ENCODE data around the gene TTC9. TPM values are rescaled to one million over a fixed set of nuclear protein-coding genes. Genes with fewer than 3 reads are reported as not detected.

TTC9 gene
- total RNA-seq, 4 donors from 2014 or later: 6.3 to 10.2 (median 8.7) TPM

DNA sequence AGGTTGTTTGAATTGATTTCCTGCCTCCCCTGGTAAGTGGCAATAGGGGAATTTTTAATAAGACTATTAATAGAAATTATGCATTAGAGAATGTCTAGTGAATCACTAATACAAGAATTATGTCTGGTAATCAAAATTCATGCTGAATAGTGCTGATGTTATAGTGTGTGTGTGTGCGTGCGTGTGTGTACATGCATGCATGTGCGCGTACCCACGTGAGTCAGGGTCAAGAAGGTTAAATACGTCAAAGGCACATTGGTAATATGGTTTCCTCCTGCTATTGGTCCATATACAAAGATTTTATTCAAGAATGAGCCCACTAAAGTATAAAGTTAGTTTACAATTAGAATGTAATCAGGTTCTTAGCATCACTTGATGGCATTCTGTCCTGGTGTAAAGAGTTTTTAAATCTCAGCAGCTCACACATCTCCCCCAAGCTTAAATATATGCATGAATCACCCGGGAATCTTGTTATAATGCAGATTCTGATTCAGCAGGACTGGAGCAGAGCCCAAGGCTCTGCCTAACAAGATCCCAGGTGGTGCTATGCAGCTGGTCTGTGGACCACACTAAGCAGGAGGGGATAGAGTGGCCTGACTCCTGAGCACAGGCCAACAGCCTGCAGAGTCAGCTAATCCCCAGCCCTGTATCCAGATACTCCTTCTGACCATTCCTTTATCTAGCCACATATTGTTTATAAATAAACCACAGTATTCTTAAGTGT lies 43.9 kb downstream of the TTC9 start:
- WGBS, 2 donors: 62 to 63% methylated on average over 7 of the region's 7 CpGs
- H3K4me3 ChIP-seq (ENCODE audit: low read depth, poor library complexity, severe bottlenecking): no peak overlapping the region
- intact Hi-C loops (cut with DNase I; ENCODE audit: low total_unique reads): no loop called here
- TF ChIP-seq POLR2A (IDR thresholded peaks at IDR 0.05): no peak
- TF ChIP-seq, protein P1, sequence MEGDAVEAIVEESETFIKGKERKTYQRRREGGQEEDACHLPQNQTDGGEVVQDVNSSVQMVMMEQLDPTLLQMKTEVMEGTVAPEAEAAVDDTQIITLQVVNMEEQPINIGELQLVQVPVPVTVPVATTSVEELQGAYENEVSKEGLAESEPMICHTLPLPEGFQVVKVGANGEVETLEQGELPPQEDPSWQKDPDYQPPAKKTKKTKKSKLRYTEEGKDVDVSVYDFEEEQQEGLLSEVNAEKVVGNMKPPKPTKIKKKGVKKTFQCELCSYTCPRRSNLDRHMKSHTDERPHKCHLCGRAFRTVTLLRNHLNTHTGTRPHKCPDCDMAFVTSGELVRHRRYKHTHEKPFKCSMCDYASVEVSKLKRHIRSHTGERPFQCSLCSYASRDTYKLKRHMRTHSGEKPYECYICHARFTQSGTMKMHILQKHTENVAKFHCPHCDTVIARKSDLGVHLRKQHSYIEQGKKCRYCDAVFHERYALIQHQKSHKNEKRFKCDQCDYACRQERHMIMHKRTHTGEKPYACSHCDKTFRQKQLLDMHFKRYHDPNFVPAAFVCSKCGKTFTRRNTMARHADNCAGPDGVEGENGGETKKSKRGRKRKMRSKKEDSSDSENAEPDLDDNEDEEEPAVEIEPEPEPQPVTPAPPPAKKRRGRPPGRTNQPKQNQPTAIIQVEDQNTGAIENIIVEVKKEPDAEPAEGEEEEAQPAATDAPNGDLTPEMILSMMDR (IDR thresholded peaks at IDR 0.05): no peak
- no peak for DNase-seq (ENCODE audit: low spot score in 2 of 2)

DNA sequence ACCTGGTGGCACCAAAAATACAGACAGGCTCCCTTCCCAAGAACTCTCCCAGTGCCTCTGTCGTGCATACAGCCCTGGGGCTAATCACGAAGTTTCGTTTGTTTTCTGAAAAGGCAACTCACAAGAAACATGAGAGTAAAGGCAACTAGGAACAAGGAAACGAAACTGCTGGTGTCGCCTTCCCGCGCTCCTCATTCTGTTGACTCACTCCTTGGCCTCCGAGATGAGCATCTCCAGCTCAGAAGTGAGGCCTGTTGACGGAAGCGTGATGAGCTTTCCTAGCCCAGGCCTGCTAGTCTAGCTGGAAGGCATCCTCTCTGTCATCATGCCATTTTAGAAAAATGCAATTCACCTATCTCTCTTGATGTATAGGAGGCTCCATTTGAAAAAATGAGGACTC lies 50.5 kb downstream of the TTC9 start:
- H3K4me3 ChIP-seq (ENCODE audit: low read depth, poor library complexity, severe bottlenecking): no peak overlapping the region
- 73 to 86% methylated on average over 10 of the region's 10 CpGs for WGBS, 2 donors
- TF ChIP-seq, protein P1 (IDR thresholded peaks at IDR 0.05): no peak
- no peak for TF ChIP-seq POLR2A (IDR thresholded peaks at IDR 0.05)
- intact Hi-C loops (cut with DNase I; ENCODE audit: low total_unique reads): loop anchor here (5.0 kb wide), 1 partner anchor 200 kb away; no protein-coding TSS in a partner anchor
- peak in 1 of 2 donors; percentile 33 for DNase-seq (ENCODE audit: low spot score in 2 of 2)

DNA sequence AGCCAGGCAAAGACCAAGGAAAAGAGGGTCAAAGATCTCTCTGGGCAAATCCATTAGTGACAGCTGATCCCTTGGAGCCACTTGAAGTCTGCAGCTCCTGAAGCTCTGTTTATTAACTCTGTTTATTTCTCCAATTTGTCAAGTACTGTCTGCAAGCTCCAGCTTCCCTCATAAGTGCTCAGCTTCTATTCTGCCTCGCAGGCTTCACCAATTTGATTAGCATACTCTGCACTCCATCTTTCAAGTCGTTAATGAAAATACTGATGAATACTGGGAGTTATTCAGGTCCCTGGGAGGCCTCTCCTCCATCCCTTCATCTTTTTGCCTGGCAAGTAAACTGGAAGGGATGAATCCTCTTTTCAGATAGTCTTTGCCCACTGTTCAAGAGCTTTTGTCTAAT lies 54.3 kb downstream of the TTC9 start:
- TF ChIP-seq, protein P1 (IDR thresholded peaks at IDR 0.05): no peak
- TF ChIP-seq POLR2A (IDR thresholded peaks at IDR 0.05): no peak
- WGBS, 2 donors: 62 to 73% methylated on average over 2 of the region's 2 CpGs

DNA sequence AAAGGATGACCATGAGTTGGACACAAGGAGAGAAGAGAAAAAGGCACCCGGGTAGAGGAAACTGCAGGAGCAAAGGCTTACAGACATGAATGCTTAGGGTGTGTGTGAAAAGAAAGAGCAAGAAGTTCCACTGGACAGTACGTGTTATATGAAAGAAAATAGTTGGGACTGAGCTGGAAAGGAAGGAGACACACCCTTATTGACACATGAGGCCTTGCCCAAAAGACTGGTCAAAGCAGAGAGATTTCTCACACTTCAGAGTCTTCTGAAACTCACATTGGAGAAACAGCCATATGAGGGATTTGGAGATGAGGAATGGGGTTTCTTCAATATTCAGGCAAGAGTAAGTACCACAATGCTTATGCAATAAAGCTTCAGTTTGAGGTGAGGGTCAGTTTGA lies 56.0 kb downstream of the TTC9 start:
- TF ChIP-seq POLR2A (IDR thresholded peaks at IDR 0.05): no peak
- TF ChIP-seq, protein P1 (IDR thresholded peaks at IDR 0.05): no peak
- DNase-seq (ENCODE audit: low spot score in 2 of 2): no peak
- intact Hi-C loops (cut with DNase I; ENCODE audit: low total_unique reads): no loop called here
- WGBS, 2 donors: 72 to 73% methylated on average over 2 of the region's 2 CpGs
- H3K4me3 ChIP-seq (ENCODE audit: low read depth, poor library complexity, severe bottlenecking): no peak overlapping the region

More for the DNA sequence above, 54.3 kb downstream of the TTC9 start:
- intact Hi-C loops (cut with DNase I; ENCODE audit: low total_unique reads): no loop called here
- no peak overlapping the region for H3K4me3 ChIP-seq (ENCODE audit: low read depth, poor library complexity, severe bottlenecking)
- no peak for DNase-seq (ENCODE audit: low spot score in 2 of 2)

DNA sequence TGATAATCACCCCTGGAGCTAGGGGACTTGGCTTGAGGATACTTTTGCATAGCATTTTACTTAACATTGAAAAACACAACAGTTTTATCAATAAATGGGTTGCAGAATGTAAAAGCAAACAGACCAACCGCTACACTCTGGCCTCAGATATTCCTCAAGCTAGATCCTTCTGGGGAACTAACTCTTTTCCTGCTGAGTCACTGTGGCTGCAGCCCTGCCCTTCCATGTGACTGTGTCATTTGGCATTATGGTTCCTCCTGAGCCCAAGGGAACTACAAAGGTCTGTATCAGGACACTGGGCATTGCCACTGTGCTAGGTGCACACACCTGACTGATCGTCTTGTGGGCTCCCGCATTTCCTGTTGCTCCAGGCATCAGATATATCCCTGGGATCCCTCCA lies 56.6 kb downstream of the TTC9 start:
- TF ChIP-seq, protein P1 (IDR thresholded peaks at IDR 0.05): no peak
- no peak for TF ChIP-seq POLR2A (IDR thresholded peaks at IDR 0.05)
- intact Hi-C loops (cut with DNase I; ENCODE audit: low total_unique reads): no loop called here
- DNase-seq (ENCODE audit: low spot score in 2 of 2): peak in 1 of 2 donors; percentile 19
- WGBS, 2 donors: 66 to 69% methylated on average over 3 of the region's 3 CpGs
- H3K4me3 ChIP-seq (ENCODE audit: low read depth, poor library complexity, severe bottlenecking): no peak overlapping the region

DNA sequence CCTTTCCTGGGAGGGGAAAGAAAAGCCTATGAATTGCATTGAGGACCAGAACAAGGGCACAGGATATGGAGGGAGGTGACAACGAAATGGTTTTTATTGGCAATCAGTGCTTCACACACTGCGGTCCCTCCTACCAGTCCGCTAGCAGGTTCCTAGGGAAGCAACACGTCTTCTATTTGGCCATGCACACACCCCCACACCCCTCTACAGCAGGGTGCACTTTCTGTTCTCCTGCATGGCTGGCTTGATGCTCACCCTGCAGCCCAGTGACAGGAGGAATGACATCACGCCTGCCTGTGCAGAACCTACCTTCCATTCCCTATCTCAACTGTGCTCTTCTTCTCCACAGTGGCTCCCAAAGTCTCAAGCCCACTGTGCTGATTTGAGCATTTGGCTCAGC lies 57.9 kb downstream of the TTC9 start:
- intact Hi-C loops (cut with DNase I; ENCODE audit: low total_unique reads): no loop called here
- no peak for DNase-seq (ENCODE audit: low spot score in 2 of 2)
- 82 to 88% methylated on average over 5 of the region's 5 CpGs for WGBS, 2 donors
- no peak overlapping the region for H3K4me3 ChIP-seq (ENCODE audit: low read depth, poor library complexity, severe bottlenecking)
- TF ChIP-seq, protein P1 (IDR thresholded peaks at IDR 0.05): no peak
- TF ChIP-seq POLR2A (IDR thresholded peaks at IDR 0.05): no peak

Data from lower leg skin (tissue), 4 donors.